ENCODE results near the gene CCR7. TPM values are rescaled to one million over a fixed set of nuclear protein-coding genes. Genes with fewer than 3 reads are reported as not detected.

The CCR7 gene
- total RNA-seq, 4 donors from 2014 or later, result 0.37 to 1.9 TPM; not detected in 2

DNA sequence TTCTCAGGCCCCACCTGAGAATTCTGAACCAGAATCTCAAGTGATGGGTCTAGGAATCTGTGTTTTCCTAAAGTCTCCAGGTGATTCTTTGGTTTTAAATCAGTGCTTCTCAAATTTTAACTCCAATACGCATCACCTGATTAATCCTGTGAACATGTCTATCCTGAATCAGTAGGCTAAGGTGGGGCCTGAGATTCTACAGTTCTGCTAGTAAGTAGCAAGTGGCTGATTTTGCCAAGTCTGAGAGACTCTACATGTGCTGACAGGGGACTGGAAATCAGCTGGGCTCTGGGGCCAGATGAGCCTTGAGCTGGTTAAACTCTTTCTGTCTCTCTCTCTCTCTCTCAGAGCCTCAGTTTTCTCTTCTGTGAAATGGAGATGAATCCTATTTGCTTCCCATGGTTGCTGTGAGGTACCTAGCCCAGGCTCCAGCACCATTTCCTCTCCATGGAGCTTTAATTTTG is 9.0 kb downstream of the CCR7 start:
- ATAC-seq (ENCODE audit: low FRiP score) (no peak), DNase-seq (ENCODE audit: low spot score) (no peak)

DNA sequence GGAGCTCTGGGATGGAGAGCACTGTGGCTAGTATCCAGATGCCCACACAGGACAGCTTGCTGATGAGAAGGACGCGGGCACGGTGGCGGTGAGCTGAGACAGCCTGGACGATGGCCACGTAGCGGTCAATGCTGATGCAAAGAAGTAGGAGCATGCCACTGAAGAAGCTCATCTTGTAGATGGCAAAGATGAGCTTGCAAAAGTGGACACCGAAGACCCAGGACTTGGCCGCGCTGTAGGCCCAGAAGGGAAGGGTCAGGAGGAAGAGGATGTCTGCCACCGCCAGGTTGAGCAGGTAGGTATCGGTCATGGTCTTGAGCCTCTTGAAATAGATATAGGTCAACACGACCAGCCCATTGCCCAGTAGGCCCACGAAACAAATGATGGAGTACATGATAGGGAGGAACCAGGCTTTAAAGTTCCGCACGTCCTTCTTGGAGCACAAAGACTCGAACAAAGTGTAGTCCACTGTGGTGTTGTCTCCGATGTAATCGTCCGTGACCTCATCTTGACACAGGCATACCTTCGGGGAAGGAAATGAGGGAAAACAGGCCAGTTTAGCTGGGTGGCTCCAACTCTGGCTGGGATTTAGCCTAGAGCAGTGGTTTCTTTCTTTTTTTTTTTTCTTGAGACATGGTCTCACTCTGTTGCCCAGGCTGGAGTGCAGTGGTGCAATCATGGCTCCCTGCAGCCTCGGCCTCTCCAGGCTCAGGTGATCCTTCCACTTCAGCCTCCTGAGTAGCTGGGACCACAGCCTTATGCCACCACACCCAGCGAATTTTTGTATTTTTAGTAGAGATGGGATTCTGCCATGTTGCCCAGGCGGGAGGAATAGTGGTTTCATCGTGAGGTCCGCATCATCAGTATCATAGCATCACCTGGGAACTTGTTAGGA is 9.7 kb downstream of the CCR7 start:
- no peak for DNase-seq (ENCODE audit: low spot score)
- TF ChIP-seq, protein P1, sequence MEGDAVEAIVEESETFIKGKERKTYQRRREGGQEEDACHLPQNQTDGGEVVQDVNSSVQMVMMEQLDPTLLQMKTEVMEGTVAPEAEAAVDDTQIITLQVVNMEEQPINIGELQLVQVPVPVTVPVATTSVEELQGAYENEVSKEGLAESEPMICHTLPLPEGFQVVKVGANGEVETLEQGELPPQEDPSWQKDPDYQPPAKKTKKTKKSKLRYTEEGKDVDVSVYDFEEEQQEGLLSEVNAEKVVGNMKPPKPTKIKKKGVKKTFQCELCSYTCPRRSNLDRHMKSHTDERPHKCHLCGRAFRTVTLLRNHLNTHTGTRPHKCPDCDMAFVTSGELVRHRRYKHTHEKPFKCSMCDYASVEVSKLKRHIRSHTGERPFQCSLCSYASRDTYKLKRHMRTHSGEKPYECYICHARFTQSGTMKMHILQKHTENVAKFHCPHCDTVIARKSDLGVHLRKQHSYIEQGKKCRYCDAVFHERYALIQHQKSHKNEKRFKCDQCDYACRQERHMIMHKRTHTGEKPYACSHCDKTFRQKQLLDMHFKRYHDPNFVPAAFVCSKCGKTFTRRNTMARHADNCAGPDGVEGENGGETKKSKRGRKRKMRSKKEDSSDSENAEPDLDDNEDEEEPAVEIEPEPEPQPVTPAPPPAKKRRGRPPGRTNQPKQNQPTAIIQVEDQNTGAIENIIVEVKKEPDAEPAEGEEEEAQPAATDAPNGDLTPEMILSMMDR (IDR thresholded peaks at IDR 0.05), result no peak
- no peak for ATAC-seq (ENCODE audit: low FRiP score)

More for the DNA sequence above, 9.0 kb downstream of the CCR7 start:
- TF ChIP-seq, protein P1 (IDR thresholded peaks at IDR 0.05), result no peak

DNA sequence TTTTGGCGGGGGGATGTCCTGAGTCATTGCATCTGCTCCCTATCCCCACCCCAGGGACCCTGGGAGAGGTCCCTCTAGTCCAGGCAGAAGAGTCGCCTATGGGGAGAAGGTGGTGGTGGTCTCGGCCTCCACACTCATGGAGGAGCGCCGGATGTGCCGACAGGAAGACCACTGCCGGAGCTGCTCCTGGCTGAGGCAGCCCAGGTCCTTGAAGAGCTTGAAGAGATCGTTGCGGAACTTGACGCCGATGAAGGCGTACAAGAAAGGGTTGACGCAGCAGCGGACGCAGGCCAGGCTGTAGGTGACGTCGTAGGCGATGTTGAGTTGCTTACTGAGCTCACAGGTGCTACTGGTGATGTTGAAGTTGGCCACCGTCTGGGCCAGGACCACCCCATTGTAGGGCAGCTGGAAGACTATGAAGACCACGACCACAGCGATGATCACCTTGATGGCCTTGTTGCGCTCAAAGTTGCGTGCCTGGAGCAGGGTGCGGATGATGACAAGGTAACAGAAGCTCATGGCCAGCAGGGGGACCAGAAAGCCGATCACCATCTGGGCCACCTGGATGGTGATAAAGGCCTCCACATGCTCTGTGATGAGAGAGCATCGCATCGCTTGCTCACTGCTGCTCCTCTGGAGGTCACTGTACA is 10.5 kb downstream of the CCR7 start:
- ATAC-seq (ENCODE audit: low FRiP score) (no peak), DNase-seq (ENCODE audit: low spot score) (no peak)
- TF ChIP-seq, protein P1 (IDR thresholded peaks at IDR 0.05), result no peak

DNA sequence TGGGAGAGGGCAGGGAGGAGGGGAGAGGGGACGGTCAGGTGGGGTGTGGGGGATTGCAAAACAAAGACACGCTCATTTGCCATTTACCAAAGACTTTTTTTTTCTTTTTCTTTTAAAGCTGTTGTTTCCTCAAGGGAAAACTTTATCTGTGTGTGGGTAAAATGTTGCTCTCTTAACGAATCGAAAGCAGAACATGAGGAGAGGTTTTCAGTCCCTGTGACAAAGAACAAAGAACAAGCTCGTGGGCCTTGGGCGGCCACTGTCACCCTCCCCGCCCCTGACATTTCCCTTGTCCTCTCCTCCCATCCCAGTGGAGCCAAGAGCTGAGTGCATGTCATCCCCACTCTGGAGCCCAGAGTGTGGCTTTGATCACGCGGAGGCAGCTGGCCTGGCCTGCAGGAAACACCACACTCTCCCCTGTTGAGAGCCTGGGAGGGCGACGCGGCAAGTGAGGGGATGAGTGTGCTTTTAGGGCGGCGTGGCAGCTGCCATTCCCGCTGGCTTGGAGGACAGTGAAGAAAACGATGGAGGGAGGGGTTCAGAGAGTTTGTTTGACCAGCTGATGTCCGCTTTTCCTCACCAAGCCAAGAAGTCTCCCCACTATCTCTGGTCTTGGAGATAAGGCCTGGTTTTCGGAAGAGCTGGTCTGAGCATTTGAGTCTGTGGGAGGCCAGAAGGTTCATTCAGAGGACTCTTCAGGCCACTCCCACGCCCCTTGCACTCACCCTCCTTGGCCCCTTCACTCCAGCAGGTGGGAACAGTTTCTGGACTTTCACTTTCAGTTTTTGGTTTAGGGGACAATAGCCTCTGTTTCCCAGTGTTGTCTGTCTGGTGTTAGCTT is 11.4 kb downstream of the CCR7 start:
- DNase-seq (ENCODE audit: low spot score) (no peak), ATAC-seq (ENCODE audit: low FRiP score) (no peak)
- TF ChIP-seq, protein P1 (IDR thresholded peaks at IDR 0.05), result no peak

DNA sequence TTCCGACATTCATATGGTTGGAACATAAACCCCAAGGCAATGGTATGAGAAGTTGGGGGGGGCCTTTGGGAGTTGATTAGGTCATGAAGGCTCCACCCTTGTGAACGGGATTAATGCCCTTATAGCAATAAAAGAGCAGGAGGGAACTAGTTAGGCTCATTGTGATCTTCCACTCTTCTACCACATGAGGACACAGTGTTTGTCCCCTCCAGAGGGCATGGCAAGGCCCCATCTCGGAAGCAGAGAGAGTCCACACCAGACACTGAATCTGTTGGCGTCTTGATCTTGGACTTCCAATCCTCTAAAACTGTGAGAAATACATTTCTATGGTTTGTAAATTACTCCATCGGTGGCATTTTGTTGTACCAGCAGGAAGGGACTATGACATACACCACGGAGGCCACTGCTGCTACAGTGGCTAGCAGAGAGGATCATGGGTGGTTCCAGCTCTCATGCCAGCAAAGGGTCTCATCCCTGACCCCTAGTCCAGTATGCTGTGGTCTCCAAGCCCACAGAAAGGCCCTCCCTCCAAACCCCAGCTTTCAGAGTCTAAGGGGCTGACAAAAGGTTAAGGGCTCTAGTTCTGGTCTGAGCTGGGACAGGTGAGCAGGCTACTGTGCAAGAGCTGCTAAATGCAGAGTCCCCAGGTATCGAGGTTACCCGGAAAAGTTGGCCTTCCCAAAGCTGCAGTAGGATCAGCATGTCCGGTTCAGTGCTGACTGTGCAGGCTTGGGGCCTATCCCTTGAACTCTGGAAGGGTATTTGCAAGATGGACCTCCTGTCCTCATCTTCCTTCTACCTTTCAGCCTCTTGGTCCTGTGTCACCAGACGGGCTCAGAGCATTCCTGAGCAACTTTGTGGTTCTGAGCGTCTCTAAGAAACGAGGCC is 12.2 kb downstream of the CCR7 start:
- TF ChIP-seq, protein P1 (IDR thresholded peaks at IDR 0.05), result no peak
- DNase-seq (ENCODE audit: low spot score) (no peak), ATAC-seq (ENCODE audit: low FRiP score) (no peak)
